ENCODE measurements around the gene CLIC4. TPM values are rescaled to one million over a fixed set of nuclear protein-coding genes. Genes with fewer than 3 reads are reported as not detected.
"Not testable (repeated sequence)": the region's sequence is repeated elsewhere in the genome, so short reads cannot be mapped to it uniquely, and the experiment has no call there.

CLIC4 gene
- total RNA-seq, 2 donors from 2014 or later: 740 to 777 TPM

DNA sequence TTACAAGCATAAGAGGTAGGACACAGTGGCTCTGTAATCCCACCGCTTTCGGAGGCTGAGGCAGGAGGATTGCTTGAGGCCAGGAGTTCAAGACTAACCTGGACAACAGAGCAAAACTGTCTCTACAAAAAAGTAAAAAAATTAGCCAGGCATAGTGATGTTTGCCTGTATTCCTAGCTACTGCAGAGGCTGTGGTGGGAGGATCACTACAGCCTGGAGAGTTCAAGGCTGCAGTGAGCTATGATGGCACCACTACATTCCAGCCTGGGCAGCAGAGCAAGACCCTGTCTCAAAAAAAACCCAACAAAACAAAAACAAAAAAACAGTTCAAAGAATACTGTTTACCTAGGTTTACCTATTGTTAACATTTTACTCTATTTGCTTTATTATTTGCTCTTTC is 37.4 kb downstream of the CLIC4 start:
- Histone ChIP-seq H3K9me3 (no peaks in the 10 kb centered on the region), H3K27ac (peak overlapping the region; percentile 1 to 15), H3K36me3 (no peaks in the 10 kb centered on the region), H3K4me1 (ENCODE audit: control insufficient read depth in 1 of 2, low read depth in 2 of 2) (peaks cover 37 to 69% of the 10 kb centered on the region in 2 donors), H3K27me3 (replicated peaks; ENCODE audit: insufficient read depth) (no peaks in the 10 kb centered on the region), H3K4me3 (no peak overlapping the region)
- no peak for DNase-seq (ENCODE audit: low spot score)
- no peak for ATAC-seq (ENCODE audit: insufficient number of reproducible peaks, low FRiP score, low read depth)
- TF ChIP-seq CTCF (IDR thresholded peaks at IDR 0.05): no peak

DNA sequence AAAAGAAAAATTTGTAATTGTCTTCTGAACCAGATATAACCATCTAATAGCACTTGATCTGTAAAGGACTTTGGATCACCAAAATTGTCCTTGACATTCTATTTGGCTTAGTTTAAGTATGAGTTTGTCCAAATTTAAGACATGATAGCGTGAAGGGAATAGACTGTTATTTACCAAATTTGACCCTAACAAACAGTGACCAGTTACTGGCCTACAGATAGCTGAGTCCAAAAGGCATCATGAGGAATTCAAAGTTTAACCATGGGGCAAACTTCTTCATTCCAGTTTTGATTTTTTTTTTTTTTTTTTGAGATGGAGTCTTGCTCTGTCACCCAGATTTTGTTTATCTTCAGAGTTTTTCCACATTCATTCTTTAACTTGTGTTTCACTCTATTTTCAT is 38.5 kb downstream of the CLIC4 start:
- TF ChIP-seq CTCF (IDR thresholded peaks at IDR 0.05): no peak
- DNase-seq (ENCODE audit: low spot score) (no peak), ATAC-seq (ENCODE audit: insufficient number of reproducible peaks, low FRiP score, low read depth) (no peak)
- H3K9me3 ChIP-seq: no peaks in the 10 kb centered on the region
- peak overlapping the region in 1 of 2 donors; percentile 1 for H3K27ac ChIP-seq
- no peaks in the 10 kb centered on the region for H3K27me3 ChIP-seq (replicated peaks; ENCODE audit: insufficient read depth)
- no peaks in the 10 kb centered on the region for H3K36me3 ChIP-seq
- H3K4me1 ChIP-seq (ENCODE audit: control insufficient read depth in 1 of 2, low read depth in 2 of 2): peaks cover 37 to 62% of the 10 kb centered on the region in 2 donors
- no peak overlapping the region for H3K4me3 ChIP-seq

GRCh38 chr1:24786191-24786590 is 40.9 kb downstream of the CLIC4 start:
- H3K36me3 ChIP-seq: no peaks in the 10 kb centered on the region
- no peak for TF ChIP-seq CTCF (IDR thresholded peaks at IDR 0.05)
- ATAC-seq (ENCODE audit: insufficient number of reproducible peaks, low FRiP score, low read depth): no peak
- H3K27ac ChIP-seq: peak overlapping the region; percentile 13 to 61
- H3K4me1 ChIP-seq (ENCODE audit: control insufficient read depth in 1 of 2, low read depth in 2 of 2): peaks cover 32 to 62% of the 10 kb centered on the region in 2 donors
- no peaks in the 10 kb centered on the region for H3K27me3 ChIP-seq (replicated peaks; ENCODE audit: insufficient read depth)
- H3K4me3 ChIP-seq: peak overlapping the region; percentile 13
- no peaks in the 10 kb centered on the region for H3K9me3 ChIP-seq
- DNase-seq (ENCODE audit: low spot score): no peak

GRCh38 chr1:24790490-24790889 is 45.2 kb downstream of the CLIC4 start:
- Histone ChIP-seq H3K4me3 (no peak overlapping the region), H3K36me3 (no peaks in the 10 kb centered on the region), H3K4me1 (ENCODE audit: control insufficient read depth in 1 of 2, low read depth in 2 of 2) (peaks cover 54 to 76% of the 10 kb centered on the region in 2 donors), H3K27ac (peak overlapping the region in 1 of 2 donors; percentile 27), H3K27me3 (replicated peaks; ENCODE audit: insufficient read depth) (no peaks in the 10 kb centered on the region), H3K9me3 (no peaks in the 10 kb centered on the region)
- ATAC-seq (ENCODE audit: insufficient number of reproducible peaks, low FRiP score, low read depth): no peak
- TF ChIP-seq CTCF (IDR thresholded peaks at IDR 0.05): no peak
- DNase-seq (ENCODE audit: low spot score): no peak

DNA sequence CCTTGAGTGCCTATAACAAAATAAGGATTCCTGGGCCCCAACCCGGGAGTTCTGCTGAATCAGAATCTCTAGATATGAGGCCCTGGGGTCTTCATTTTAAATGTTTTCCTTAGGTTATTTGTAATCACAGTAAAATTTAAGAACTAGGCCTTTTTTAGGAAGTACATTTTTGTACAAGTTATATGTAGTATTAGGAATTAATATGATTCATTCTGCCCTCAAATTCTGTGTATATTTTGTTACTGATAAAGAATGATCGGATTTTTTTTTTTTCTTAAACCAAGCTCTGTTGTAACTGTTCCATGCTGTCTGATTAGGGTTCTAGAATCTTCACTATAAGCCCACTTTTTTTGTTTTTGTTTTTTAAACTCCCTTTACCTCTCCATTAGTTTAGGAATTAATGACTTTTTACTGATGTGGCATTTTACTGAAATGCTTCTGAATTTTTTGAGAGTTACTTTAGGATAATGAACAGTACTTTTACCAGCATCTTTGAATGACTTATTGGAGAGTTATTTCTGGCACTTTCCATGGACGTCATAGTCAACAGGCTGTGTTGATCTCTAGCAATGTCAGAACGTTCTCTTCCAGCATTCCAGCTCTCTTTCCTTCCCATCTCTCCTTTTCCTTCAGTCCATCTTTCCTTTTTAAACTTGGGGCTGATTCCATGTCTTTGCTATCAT is 48.3 kb downstream of the CLIC4 start:
- TF ChIP-seq CTCF (IDR thresholded peaks at IDR 0.05): no peak
- no peak for DNase-seq (ENCODE audit: low spot score)
- Histone ChIP-seq H3K27me3 (replicated peaks; ENCODE audit: insufficient read depth) (no peaks in the 10 kb centered on the region), H3K4me3 (peak overlapping the region; percentile 48), H3K9me3 (no peaks in the 10 kb centered on the region), H3K4me1 (ENCODE audit: control insufficient read depth in 1 of 2, low read depth in 2 of 2) (peaks cover 49 to 75% of the 10 kb centered on the region in 2 donors), H3K36me3 (peaks cover 5% of the 10 kb centered on the region), H3K27ac (peak overlapping the region; percentile 73 to 77)
- no peak for ATAC-seq (ENCODE audit: insufficient number of reproducible peaks, low FRiP score, low read depth)

GRCh38 chr1:24794130-24794502 is 48.9 kb downstream of the CLIC4 start:
- DNase-seq (ENCODE audit: low spot score); ATAC-seq (ENCODE audit: insufficient number of reproducible peaks, low FRiP score, low read depth); H3K27me3 ChIP-seq (replicated peaks; ENCODE audit: insufficient read depth); H3K36me3 ChIP-seq; H3K9me3 ChIP-seq: not testable (repeated sequence)
- H3K27ac ChIP-seq: peak overlapping the region; percentile 73 to 77
- peak overlapping the region; percentile 48 for H3K4me3 ChIP-seq
- H3K4me1 ChIP-seq (ENCODE audit: control insufficient read depth in 1 of 2, low read depth in 2 of 2): peaks cover 48 to 72% of the 10 kb centered on the region in 2 donors

Measured in thoracic aorta (tissue), 2 donors.